HFF-Myc (cell line): ENCODE data around the gene MEMO1.
"Not testable (repeated sequence)": the region's sequence is repeated elsewhere in the genome, so short reads cannot be mapped to it uniquely, and the experiment has no call there.

Experiments
- DNase-seq: peaks from one replicate; pipeline ENCODE4 v3.0.0-alpha.2; 2011; ENCODE audit warnings: low read depth; ENCODE audit errors: extremely low read depth
- H3K4me3 ChIP-seq: replicated peaks from 2 replicates; pipeline ENCODE4 v1.5.1; 2011; ENCODE audit warnings: low read depth, mild to moderate bottlenecking, control low read depth, low read length
- TF ChIP-seq, protein P1 (sequence below): IDR thresholded peaks from 2 replicates; pipeline ENCODE4 v1.5.1; 2012; ENCODE audit warnings: mild to moderate bottlenecking, low read depth, low read length, control low read depth; ENCODE audit errors: missing control alignments

Gene MEMO1

DNA sequence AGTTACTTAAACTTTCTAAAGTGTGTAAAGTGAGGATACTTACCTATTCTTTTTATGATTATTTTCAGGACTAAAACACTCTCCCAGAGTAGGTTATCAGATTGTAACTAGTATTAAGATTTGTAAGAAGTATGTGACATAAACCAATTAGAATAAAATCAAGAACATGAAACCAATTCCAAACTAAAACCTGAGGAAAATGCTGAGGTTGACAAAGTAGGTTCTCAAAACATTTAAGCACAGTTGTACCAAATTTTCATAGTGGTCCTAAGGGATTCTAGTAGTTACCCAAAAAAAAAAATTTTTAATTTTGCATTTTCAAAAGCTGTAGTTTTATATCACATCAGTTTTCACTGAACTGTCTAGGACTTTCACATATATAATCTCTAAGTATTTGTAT is 157.3 kb downstream of the MEMO1 start:
- no peak for DNase-seq

DNA sequence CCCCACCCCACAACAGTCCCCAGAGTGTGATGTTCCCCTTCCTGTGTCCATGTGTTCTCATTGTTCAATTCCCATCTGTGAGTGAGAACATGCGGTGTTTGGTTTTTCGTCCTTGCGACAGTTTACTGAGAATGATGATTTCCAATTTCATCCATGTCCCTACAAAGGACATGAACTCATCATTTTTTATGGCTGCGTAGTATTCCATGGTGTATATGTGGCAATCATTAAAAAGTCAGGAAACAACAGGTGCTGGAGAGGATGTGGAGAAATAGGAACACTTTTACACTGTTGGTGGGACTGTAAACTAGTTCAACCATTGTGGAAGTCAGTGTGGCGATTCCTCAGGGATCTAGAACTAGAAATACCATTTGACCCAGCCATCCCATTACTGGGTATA is 168.7 kb downstream of the MEMO1 start:
- DNase-seq, H3K4me3 ChIP-seq: not testable (repeated sequence)

More for the DNA sequence above, 157.3 kb downstream of the MEMO1 start:
- TF ChIP-seq, protein P1, sequence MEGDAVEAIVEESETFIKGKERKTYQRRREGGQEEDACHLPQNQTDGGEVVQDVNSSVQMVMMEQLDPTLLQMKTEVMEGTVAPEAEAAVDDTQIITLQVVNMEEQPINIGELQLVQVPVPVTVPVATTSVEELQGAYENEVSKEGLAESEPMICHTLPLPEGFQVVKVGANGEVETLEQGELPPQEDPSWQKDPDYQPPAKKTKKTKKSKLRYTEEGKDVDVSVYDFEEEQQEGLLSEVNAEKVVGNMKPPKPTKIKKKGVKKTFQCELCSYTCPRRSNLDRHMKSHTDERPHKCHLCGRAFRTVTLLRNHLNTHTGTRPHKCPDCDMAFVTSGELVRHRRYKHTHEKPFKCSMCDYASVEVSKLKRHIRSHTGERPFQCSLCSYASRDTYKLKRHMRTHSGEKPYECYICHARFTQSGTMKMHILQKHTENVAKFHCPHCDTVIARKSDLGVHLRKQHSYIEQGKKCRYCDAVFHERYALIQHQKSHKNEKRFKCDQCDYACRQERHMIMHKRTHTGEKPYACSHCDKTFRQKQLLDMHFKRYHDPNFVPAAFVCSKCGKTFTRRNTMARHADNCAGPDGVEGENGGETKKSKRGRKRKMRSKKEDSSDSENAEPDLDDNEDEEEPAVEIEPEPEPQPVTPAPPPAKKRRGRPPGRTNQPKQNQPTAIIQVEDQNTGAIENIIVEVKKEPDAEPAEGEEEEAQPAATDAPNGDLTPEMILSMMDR: no peak
- H3K4me3 ChIP-seq: no peak overlapping the region

DNA sequence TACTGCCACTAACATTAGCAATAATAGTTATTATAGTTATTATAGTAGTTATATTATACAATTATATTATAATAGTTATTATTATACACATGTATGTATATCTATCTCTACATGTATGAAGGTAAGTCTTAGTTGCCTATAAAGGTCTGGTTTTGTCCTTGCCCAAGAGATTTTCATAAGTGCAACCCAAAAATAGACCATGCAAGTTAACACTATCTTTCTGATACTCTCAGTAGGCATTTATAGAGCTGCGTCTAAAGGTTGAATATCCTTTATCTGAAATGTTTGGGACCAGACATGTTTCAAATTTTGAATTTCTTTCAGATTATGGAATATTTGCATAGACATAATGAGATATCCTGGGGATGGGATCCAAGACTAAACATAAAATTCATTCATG is 175.4 kb downstream of the MEMO1 start:
- no peak for DNase-seq
- no peak overlapping the region for H3K4me3 ChIP-seq
- TF ChIP-seq, protein P1: no peak

DNA sequence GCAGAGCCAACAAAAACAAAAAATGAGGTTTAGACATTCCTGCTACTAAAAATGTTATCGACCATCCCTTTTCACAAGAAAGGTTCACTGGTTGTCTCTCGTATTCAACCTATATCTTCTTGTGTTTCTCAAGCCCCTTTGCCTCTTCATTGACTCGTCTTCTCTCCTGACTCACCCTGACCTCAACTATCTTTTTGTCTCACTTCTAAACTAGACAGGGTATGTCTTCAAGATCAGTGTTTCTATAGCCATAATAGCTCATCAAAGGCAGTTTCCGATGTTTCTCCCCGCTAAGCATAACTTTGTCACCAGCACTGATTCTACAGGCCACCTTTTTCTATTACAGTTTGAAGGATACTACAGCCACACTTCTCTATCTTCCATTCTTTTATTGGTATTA is 178.4 kb downstream of the MEMO1 start:
- H3K4me3 ChIP-seq: no peak overlapping the region
- TF ChIP-seq, protein P1: no peak
- no peak for DNase-seq

DNA sequence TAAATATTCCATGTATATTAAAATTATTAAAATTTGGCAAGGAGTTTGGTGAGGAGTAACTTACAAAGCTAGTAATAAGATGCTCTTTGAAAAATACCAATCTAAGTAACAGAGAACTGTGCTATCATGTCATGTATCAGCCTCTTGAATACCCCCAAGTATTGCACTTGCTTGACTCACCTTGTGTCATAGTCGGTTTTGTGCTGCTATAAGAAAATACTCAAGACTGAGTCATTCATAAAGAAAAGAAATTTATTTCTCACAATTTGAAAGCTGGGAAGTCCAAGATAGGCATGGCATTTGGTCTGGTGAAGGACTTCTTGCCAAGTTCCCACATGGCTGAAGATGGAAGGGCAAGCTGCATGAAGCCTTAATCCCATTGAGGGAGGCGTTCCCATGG is 179.2 kb downstream of the MEMO1 start:
- DNase-seq: no peak
- TF ChIP-seq, protein P1: no peak

DNA sequence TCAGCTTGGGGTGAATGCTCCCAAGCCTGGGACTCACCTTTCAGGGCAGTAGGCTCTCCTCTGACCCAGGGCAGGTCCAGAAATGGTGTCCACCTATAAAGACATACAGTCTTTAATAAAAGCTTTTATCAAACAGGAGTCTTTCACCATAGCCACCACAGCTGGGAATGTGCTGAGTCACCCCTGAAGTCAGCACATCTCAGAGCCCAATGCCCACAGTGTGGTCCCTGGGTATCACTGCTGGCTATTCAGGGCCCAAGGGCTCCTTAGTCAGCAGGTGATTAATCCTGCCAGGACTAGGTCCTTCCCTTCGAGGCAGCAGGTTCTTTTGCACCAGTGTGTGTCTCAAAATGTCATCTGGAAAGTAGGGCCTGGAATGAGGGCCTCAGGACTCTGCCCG is 181.9 kb downstream of the MEMO1 start:
- H3K4me3 ChIP-seq: no peak overlapping the region
- TF ChIP-seq, protein P1: no peak
- no peak for DNase-seq

More for the DNA sequence above, 179.2 kb downstream of the MEMO1 start:
- H3K4me3 ChIP-seq: no peak overlapping the region

DNA sequence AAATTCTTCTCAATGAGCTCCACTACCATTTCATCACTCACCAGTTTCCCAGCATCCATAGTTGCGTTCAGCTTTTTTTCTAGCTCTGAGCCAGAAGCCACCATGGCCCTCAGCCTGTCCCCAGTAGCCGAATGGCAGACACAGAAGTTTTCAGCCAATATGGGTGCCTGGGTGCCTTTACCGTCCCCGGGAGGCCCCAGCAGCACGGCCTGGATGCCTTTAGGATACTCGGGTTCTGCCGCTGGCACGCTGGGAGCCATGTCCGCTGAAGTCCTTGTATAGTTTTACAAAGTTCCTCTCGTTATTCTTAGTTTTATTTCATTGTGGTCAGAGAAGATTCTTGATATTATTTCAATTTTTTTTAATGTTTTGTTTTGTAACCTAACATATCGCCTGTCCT is 187.2 kb downstream of the MEMO1 start:
- DNase-seq: no peak
- TF ChIP-seq, protein P1: no peak
- no peak overlapping the region for H3K4me3 ChIP-seq

DNA sequence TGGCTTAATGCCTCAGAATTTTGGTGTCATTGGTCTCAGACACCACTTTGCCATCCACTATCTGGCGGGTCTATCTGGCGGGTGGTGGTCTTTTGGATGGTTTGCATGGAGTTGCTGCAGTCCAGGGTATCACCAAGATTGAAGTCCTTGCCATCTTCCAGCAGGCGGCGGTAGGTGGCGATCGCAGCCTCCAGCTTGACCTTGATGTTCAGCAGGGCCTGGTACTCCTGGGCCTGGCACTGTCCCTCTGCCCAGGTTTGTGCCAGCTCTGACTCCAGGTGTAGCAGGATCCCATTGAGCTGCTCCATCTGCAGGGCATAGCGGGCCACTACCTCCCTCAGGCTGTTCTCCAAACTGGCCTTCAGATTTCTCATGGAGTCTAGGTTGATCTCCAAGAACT is 188.2 kb downstream of the MEMO1 start:
- H3K4me3 ChIP-seq: no peak overlapping the region
- DNase-seq: no peak

More for the DNA sequence above, 188.2 kb downstream of the MEMO1 start:
- TF ChIP-seq, protein P1: no peak
